ENCODE measurements around the gene INPP4A. TPM values are rescaled to one million over a fixed set of nuclear protein-coding genes. Genes with fewer than 3 reads are reported as not detected.

The INPP4A gene
- total and polyA plus RNA-seq, 2 of the 13 experiments (the other 11 are each of a cell fraction or from before 2014, with no cell fraction given) = 10.1 to 10.9 TPM

DNA sequence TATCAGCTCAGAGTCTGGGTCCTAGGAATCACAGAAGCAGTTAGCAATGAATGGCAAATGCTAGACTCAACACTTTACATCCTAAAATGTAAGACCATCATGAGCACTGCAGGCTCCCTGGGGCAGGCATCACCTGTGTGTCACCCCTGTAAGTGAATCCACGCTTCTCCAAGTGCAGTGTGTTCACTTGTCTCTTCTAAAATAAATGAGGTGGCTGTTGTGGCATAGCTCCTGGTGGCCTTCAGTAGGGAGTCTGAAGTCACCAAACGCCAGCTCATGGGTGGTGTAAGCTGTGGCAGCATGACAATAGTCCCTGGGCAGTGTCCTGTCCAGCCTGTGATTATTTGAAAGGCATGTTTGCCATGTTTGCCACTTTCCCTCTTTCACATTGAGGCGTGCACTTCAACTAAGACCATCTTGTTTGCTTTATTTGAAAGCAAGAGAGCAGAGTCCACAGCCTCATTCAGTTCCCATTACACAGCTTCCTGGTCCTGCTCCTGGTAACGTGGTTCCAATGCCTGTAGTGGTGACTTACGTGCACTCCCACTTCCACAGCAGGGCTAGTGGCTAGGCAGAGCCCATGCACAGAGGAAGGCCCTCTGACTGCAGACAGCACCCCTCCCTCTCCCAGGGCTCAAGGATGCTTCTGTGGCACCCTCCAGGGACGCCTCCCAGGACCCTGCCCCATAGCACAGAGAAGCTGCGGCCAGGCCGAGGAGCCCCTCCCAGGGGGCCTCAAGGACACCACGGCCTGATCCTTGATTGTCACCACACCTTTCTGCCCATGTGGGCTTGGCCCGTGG, 139.4 kb downstream of the INPP4A start (continued):
- no peak for TF ChIP-seq ZNF800 (CRISPR knock-in tag; IDR thresholded peaks at IDR 0.05)
- no peak for TF ChIP-seq CBFB (CRISPR knock-in tag; IDR thresholded peaks at IDR 0.05)
- TF ChIP-seq ZNF263 (CRISPR knock-in tag; IDR thresholded peaks at IDR 0.05) = no peak
- 0 out of 2 replicates have a peak, but pooled peaks have one; percentile 23 for TF ChIP-seq MEIS1 (CRISPR knock-in tag; IDR thresholded peaks at IDR 0.05; ENCODE audit: borderline replicate concordance)
- no peak for TF ChIP-seq ZNF24 (IDR thresholded peaks at IDR 0.05)
- TF ChIP-seq, protein P1, sequence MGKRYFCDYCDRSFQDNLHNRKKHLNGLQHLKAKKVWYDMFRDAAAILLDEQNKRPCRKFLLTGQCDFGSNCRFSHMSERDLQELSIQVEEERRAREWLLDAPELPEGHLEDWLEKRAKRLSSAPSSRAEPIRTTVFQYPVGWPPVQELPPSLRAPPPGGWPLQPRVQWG (CRISPR knock-in tag; IDR thresholded peaks at IDR 0.05; ENCODE audit: borderline replicate concordance, low read depth) = no peak
- no peak for TF ChIP-seq CENPT (CRISPR knock-in tag; IDR thresholded peaks at IDR 0.05; ENCODE audit: low read depth)
- TF ChIP-seq ISX (CRISPR knock-in tag; conservative IDR thresholded peaks at IDR 0.05) = no peak
- no peak for TF ChIP-seq TEAD2 (CRISPR knock-in tag; IDR thresholded peaks at IDR 0.05)
- TF ChIP-seq, protein P2, sequence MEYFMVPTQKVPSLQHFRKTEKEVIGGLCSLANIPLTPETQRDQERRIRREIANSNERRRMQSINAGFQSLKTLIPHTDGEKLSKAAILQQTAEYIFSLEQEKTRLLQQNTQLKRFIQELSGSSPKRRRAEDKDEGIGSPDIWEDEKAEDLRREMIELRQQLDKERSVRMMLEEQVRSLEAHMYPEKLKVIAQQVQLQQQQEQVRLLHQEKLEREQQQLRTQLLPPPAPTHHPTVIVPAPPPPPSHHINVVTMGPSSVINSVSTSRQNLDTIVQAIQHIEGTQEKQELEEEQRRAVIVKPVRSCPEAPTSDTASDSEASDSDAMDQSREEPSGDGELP (IDR thresholded peaks at IDR 0.05; ENCODE audit: borderline replicate concordance, low read depth) = no peak
- TF ChIP-seq, protein P3, sequence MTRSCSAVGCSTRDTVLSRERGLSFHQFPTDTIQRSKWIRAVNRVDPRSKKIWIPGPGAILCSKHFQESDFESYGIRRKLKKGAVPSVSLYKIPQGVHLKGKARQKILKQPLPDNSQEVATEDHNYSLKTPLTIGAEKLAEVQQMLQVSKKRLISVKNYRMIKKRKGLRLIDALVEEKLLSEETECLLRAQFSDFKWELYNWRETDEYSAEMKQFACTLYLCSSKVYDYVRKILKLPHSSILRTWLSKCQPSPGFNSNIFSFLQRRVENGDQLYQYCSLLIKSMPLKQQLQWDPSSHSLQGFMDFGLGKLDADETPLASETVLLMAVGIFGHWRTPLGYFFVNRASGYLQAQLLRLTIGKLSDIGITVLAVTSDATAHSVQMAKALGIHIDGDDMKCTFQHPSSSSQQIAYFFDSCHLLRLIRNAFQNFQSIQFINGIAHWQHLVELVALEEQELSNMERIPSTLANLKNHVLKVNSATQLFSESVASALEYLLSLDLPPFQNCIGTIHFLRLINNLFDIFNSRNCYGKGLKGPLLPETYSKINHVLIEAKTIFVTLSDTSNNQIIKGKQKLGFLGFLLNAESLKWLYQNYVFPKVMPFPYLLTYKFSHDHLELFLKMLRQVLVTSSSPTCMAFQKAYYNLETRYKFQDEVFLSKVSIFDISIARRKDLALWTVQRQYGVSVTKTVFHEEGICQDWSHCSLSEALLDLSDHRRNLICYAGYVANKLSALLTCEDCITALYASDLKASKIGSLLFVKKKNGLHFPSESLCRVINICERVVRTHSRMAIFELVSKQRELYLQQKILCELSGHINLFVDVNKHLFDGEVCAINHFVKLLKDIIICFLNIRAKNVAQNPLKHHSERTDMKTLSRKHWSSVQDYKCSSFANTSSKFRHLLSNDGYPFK (CRISPR knock-in tag; IDR thresholded peaks at IDR 0.05; ENCODE audit: borderline replicate concordance) = peak; percentile 44; the same call in 1 of the 2 replicates
- TF ChIP-seq TSC22D2 (CRISPR knock-in tag; IDR thresholded peaks at IDR 0.05; ENCODE audit: borderline replicate concordance) = peak; percentile 72; the same call in 1 of the 2 replicates
- TF ChIP-seq ZNF510 (CRISPR knock-in tag; IDR thresholded peaks at IDR 0.05; ENCODE audit: low read depth) = no peak
- peak; percentile 80; the same call in 1 of the 2 replicates for TF ChIP-seq SOX5 (CRISPR knock-in tag; IDR thresholded peaks at IDR 0.05; ENCODE audit: borderline replicate concordance)
- peak; percentile 56; the same call in 1 of the 2 replicates for TF ChIP-seq ZNF343 (CRISPR knock-in tag; IDR thresholded peaks at IDR 0.05)
- TF ChIP-seq RARG (CRISPR knock-in tag; IDR thresholded peaks at IDR 0.05; ENCODE audit: low read depth) = no peak
- peak; percentile 68 for TF ChIP-seq BCL6 (CRISPR knock-in tag; IDR thresholded peaks at IDR 0.05)
- peak; percentile 87; the same call in 1 of the 2 replicates for TF ChIP-seq YEATS4 (CRISPR knock-in tag; IDR thresholded peaks at IDR 0.05; ENCODE audit: borderline replicate concordance)
- TF ChIP-seq ZNF746 (CRISPR knock-in tag; IDR thresholded peaks at IDR 0.05) = no peak
- no peak for TF ChIP-seq MAF1 (CRISPR knock-in tag; IDR thresholded peaks at IDR 0.05; ENCODE audit: borderline replicate concordance)
- TF ChIP-seq MED8 (CRISPR knock-in tag; IDR thresholded peaks at IDR 0.05; ENCODE audit: insufficient replicate concordance) = no peak
- no peak for TF ChIP-seq IKZF4 (CRISPR knock-in tag; IDR thresholded peaks at IDR 0.05; ENCODE audit: borderline replicate concordance, low read depth, not compliant biosample characterization)
